ENCODE measurements around the gene DAB2IP.
"Not testable (repeated sequence)": the region's sequence is repeated elsewhere in the genome, so short reads cannot be mapped to it uniquely, and the experiment has no call there.

DAB2IP gene

DNA sequence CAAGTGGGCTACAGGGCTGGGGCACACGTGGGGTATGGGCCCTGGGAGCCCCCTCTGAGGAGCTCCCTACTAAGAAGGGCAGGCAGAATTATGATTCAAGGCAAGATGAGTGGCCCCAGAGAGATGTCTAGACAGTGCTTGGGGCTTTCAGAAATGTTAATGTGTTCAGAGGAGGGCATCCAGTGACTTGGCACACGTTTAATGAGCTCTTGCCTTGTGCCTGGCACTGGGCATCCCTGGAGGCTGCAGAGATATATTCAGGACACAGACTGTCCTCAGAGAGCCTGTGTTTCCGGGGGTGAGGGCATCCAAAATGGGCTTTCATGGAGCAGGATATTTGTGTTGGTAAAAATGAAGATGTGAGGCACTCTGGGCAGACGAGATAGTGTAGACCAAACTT is 25.4 kb upstream of the DAB2IP start:
- DNase-seq (ENCODE audit: low read depth): no peak

DNA sequence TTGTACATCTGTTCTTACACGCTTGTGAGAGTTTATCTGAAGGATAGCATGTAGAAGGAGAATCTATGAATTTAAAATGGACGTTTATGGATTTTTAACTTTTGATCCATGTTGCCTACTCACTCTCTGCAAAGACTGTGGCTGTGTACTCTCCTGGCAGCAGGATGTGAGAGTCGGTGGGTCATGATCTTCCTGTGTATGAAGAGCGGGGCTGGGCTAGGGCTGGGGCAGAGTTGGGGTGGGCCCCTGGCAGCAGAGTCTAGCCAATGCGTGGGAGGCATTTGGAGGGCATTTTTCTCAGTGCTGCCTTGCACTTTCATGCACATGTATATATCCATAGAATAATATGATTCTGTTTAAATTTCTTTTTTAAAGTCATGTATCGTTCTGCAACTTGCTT is 24.0 kb upstream of the DAB2IP start:
- no peak for DNase-seq (ENCODE audit: low read depth)

DNA sequence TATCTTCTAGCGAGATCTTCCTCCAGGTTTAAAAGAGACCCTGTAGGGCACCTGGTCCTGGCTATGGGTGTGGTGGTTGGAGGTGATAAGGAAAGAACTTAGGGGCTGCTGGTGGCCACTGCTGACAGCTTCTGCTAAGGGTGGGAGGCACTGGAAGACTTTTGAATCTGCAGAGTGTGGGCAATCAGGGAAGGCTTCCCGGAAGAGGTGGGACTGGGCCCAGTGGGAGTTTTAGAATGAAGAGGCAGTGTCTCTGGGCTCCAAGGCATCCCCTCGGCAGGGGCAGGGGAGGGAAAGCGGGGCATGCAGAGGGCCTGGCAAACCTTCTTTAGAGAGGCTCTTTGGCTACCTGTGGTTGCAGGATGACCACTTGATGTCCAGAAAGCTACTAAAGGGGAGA is 23.0 kb upstream of the DAB2IP start:
- DNase-seq (ENCODE audit: low read depth): no peak

DNA sequence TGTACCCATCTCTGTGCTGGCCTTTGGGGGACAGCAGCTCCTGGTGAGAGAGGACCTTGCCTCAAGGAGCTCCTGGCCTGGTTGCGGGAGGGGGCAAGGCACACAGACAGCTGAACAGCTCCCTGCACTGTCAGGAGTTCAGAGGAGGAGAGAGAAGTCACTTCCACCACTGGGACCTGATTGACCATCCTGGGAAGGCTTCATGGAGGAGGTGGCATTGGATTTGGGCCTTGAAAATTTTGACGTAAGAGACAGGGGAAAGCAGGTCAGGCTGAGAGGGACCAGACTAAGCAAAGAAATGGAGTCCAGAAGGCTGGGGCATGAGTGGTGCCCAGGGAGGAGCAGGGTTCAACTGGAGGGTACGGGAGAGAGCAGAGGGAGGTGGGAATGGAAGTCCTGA is 20.3 kb upstream of the DAB2IP start:
- DNase-seq (ENCODE audit: low read depth): no peak

DNA sequence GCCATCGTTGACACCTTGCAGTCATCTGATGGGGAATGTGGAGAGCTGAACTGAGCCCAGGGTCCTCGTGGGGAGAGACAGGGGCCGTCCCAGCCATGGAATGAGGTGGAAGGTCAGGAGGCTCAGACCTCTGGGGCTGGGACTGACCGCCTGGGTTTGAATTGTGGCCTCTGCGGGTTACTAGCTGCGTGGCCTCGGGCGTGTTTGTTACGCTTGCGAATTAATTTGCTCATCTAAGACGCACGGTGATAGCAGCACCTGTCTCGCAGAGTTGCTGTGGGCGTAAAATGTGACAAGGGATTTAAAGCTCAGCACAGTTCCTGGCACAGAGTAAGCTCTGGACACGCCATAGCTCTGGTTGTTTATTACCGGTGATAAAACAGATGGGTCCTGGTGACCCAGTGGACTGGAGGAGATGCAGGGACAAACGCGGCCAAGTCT is 19.4 kb upstream of the DAB2IP start:
- no peak for DNase-seq (ENCODE audit: low read depth)

DNA sequence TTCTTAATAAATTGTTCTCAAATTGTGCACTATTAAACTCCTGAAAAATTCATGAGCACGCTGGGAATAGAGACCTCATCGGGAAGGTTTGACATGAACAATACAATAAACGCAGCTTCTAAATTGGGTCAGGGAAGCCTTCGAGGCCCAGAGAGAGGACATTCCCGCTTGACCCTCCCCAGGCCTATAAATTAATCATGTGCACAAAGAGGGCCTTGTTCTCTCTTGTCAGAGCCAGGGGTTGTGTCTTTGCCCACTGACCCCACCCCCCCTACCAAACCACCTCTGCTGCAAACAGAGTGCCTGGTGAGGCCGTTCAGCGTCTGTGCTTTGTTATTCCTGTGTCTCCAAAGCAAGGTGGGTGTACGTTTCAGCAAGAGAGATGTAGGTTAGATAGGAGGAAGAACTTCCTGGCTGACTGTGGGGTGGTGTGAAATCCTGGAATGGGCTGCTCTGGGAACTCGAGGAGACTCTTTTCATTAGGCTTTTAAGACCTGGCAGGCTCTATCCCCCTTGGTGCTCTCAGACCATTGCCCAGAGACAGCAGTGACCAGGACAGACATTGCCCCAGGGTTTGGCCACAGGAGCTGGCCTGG is 18.2 kb upstream of the DAB2IP start:
- no peak for DNase-seq (ENCODE audit: low read depth)

DNA sequence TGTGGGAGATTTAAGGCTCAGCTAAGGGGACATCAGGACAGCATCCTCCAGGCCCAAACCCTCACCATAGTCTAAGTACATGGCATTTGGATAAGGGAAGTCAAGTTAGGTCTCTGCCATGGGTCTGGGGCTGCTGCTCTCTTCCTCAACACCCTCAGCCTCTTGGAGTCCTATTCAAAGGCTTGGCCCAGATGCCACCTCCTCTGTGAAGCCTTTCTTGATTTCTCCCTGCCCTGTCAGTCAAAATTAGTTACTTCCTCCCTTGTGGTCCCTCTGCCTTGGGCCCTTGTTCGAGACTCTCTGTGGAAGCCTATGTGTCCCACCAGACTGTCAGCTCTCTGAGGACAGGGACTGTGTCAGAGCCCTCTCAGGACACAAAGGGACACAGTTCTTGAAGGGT is 17.7 kb upstream of the DAB2IP start:
- DNase-seq (ENCODE audit: low read depth): no peak

DNA sequence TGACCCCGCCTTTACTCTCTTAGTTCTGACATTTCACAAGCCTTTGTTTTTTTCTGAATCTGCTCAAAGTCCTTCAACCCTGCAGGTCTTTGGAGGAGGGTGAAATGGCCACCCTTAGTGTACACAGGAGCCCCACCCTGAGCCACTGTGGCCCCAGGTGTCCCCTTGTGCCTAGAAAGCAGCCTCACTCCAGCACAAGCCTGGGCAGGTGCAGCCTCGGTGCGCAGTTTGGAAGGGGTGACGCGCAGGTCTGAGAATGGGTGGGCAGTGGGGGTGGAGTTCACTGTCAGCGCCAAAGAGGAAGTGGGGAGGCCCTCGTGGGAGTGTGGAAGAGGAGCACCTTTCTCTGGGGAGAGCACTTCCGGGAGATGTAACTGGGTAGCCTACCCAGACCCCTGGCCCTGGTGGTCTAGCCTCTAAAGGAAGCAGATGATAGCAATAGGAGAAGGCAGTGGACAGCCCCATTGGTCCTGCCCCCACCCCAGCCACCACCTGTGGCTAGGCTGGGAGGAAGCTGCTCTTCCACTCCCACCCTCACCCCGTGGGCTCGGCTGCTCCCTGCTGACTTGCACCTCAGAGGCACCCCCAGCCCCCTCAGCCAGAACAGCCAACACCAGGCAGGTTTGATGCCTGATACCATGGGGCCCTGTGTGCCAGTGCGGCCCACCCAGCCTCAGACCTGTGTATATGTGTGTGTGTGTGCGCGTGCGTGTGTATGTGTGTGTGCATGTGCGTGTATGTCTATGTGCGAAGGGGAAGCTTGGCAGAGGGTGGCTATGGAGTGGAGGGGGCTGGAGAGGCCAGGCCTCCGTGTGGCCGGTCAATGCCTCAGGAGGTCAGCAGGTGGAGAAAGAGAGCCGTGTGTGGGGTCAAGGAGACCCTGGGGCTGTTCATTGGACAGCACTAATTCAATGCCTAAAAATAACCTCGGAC is 16.8 kb upstream of the DAB2IP start:
- DNase-seq (ENCODE audit: low read depth): no peak

DNA sequence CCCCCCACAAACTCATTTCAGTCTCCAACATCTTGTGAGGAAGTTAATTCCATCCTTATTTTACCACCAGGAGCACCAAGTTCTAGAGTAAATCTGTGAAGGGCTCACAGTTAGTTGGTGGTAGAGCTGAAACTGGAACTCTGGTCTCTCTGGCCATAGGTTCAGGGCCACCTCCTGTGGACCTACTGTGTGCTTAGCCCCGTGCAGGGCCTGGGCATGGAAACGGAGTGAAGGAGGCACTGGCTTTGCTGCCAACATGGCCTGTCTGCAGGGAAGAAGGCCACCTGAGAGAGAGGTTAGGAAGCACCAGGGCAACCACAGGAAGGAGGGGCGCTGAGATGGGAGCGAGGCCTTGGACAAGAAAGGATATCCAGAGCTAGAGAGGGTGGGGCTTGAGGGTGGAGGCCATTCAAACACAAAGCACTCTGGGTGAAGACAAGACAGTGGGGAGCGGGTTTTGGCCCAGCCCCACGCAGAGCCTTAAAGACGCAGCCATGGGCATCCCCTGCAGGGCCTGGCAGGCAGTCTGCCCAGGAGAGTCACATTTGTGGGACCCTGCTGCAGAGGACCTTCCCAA is 16.0 kb upstream of the DAB2IP start:
- DNase-seq (ENCODE audit: low read depth): no peak

DNA sequence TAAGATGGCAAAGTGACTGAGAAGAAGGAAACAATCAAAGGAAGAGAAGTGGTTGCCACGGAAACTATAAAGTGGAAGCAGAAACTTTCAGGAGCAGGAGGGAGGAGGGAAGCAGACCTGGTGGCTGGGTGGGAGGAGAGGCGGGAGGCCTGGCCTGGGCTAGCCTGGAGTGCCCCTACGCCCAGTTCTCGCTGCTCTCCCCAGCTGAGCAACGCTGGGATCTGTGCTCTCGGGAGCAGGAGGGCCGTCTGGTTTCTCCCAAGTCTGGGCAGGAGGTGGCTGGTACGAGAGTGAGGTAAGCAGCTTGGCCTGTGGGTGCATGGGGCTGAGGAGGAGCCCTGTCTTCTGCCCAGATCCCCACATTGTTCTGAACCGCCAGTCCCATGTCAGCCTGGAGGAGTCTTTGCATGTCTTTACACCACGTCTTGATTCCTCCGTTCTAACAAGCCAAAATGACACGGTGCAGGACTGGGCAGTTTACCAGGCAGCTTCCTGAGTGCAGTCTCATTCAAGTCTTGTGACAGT is 15.0 kb upstream of the DAB2IP start:
- no peak for DNase-seq (ENCODE audit: low read depth)

DNA sequence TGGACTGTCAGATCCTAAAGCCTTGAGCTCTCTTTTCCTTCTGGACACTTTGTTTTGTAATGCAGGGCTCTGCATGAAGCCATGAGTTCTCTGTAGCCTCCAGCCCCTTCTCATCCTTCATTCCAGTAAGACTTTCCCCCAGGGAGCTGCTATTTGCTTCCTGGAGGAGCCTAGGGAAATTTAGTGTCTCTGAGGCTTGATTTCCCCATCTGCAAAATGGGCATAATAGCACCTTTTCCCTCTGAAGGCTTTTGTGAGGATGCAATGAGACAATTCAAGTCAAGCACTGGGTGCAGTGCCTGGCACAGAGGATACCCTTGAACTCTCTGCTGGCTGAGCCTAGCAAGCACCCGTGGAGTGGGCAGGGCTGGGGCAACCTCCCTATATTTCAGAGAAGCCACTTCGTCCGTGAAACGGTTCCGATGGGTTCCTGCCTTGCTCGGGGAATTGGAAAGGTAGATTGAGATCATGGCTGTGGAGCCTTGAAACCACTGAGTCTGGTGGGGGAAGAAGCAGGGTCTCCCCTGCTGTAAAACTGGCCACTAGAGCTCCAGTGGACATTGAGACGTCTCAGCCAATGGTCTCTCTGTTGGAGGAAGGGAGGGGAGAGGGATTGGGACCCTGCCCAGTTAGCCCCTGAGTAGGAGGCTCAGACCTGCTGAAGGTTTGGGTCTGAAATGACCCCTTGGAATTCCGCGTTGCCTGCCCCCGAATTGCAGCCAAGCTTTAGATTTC is 14.3 kb upstream of the DAB2IP start:
- no peak for DNase-seq (ENCODE audit: low read depth)

DNA sequence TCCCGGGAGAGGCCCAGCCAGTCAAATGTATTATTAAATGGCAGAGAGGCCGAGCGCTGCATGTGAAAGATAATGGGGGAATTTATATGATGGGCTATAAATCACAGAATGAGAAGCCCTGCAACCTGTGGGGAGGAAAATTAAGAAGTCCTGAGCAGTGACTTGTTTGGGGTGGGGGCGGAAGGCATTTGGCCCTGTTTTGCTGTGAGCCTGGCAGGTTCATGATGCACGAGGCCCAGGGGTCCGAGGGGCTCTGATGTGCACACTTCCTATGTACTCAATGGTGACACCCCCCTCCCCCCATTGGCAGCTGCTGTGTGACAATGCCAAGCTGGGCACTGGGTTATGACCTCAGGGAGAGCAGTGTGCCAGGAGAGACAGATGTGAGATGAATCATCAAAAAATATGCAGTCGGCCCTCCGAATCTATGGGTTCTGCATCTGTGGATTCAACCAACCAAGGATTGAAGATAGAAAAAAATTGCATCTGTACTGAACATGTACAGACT is 13.7 kb upstream of the DAB2IP start:
- DNase-seq (ENCODE audit: low read depth): no peak

DNA sequence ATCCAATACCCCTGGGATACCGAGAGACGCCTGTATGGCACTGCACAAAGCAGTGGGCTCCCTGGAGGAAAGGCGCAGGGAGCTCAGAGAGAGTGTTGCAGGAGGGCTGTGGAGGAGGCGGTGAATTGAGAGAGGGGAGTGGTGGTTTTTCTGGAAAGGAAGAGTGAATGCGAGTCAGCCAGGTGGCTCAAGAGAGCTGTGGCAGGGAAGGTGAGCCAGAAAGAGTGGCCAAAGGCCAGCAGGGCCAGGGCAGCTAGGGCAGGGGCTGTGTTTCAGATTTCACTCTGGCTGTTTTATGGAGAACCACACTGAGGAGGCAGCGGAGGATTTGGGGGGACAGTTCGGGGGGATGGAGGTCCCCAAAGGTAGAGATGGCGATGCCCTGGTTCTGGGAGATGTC is 13.0 kb upstream of the DAB2IP start:
- no peak for DNase-seq (ENCODE audit: low read depth)

DNA sequence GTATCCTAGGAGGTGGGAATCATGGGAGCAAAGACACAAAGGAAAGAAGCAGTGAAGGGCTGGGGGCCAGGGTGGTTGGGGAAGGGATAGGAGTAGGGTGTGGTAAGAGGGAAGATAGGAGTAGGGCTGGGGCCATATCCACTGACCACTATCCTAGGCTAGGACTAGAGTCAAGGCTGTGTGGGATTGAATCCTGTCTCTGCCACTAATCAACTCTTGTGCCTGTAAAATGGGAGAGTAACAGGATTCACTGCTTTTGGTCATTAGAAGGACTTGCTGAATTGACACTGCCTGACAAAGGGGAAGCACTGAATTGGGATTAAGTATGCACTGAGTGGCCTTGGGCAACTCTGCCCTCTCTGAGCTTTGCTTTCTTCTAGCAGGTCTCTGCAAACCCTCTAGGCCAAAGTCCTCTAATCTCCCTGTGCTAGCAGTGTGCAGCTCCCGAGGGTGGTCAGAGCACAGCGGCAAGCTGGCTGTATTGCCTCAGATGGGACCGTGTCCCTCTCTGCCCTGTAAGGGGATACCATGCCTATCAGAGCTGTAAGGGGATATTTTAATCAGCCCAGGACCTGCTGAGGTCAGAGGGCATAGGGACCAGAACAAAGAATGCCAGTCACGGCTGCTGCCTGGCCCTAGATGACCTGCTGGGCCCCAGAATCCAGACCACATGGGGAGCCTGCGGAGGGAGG is 12.4 kb upstream of the DAB2IP start:
- no peak for DNase-seq (ENCODE audit: low read depth)

DNA sequence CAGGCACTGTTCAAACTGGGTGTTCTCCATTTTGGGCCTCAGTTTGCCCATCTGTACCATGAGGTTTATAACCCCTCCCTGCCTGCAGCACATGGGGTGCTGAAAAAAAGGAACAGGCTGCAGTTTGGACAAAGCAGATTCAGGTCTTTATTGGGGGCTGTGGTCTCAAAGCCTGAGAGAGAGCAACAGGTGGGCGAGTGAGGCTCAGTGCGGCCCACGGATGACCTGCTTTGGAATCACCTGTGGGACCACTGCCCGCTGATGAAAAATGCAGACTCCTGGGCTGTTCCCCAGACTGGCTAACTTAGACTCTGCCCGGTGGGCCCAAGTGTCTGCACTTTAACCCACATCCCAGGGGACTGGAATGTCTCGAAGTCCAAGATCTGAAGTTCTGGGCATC is 11.8 kb upstream of the DAB2IP start:
- DNase-seq (ENCODE audit: low read depth): no peak

DNA sequence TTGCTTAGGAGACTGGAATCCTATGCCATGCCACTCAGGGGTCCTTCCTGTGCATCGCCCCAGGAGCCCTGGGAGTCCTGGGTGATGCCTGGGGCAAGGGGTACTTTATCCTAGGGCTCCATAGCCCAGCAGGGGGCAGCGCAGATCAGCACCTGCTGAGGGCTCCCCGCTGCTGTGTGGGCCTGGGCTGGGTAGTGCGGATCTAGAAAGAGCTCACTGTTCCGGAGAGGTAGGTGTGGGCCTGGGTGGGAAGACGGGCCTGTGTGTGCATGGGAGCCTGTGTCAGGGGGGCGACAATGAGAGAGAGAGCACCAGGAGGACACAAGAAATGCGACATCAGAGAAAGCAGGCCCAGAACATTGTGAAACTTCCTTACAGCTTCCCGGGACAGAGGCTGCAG is 11.4 kb upstream of the DAB2IP start:
- DNase-seq (ENCODE audit: low read depth): no peak

DNA sequence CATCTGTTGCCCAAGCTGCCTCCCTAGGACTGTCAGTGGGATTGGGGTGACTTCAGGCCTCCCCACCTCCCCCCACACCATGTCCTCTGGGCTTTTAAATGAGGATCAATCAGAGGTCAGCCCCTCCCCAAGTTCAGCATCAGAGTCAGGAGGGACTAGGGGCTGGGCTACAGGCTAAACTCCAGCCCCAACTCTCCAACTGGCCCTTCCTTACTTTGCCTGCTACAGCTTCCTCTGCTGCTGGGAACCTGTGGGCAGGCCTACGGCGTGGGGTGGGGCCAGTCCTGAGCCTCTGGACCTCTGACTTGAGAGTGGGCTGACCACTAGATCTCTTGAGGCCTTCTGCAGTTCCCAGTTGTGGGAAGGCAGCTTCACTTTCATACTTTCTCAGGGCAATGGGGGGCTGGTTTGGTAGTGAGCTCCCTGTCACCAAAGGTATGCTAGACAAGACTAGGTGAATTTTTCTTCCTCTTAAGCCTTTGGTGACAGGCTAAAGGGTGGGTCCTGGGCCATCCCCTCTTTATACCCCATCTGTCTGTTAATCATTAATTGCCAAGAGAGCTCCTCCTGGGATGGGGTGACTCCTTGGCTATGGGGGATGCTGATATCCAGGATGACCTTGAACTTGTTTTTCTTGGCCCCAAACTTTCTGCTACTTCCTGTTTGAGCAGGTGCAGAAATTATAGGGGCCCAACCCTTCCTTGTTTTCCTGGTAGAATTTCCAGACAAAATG is 10.8 kb upstream of the DAB2IP start:
- DNase-seq (ENCODE audit: low read depth): no peak

DNA sequence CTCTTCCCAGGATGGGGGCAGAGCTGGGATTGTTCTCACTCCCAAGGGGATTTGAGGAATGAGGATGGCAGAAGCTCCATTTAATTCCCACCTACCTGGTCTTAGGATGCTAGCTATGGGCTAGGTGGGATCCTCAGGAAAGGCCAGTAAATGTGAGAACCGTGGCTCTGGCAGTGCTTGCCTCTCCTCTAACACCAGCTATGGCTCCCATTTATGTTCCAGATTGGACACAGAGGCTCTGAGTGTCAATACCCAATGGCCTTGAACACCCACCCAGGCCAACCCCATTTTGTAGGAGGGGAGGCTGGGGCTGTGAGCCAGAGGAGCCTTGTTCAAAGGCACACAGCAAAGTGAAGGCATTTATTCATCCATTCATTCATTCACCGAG is 10.2 kb upstream of the DAB2IP start:
- no peak for DNase-seq (ENCODE audit: low read depth)

DNA sequence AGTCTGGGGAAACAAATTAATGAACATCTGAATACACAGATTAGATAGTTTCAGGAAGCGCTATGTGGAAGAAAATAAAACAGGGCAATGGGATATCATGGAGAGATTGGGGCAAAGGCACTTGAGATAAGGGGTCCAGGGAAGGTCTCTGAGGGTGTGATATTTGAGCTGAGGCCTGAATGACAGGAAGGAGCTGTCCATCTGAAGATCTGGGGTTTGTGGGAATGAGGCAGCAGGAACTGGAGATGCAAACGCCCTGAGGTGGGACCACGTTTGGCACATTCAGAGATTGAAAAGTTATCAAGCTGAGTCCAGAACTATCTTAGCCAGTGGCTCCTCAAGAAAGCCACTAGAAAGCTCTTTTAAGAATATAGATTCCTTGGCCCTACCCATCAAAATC is 8.7 kb upstream of the DAB2IP start:
- no peak for DNase-seq (ENCODE audit: low read depth)

DNA sequence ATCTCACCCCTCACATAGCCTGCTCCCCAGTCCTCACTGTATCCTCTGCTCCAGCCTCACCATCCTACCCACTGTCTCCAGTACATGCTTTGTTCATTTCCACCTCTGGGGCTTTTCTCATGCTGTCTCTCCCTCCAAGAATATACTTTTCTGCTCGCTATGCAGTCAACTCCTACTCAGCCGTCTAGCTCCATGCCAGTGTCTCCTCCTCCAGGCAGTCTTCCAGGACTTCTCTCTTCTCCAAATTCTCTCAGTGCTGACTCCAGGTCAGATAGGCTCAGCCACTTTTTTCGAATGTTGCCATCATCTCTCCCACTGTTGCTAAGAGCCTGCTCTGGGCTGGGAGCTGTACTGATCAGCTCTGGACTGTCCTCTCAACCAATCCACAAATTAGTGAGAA is 8.0 kb upstream of the DAB2IP start:
- DNase-seq (ENCODE audit: low read depth): no peak

DNA sequence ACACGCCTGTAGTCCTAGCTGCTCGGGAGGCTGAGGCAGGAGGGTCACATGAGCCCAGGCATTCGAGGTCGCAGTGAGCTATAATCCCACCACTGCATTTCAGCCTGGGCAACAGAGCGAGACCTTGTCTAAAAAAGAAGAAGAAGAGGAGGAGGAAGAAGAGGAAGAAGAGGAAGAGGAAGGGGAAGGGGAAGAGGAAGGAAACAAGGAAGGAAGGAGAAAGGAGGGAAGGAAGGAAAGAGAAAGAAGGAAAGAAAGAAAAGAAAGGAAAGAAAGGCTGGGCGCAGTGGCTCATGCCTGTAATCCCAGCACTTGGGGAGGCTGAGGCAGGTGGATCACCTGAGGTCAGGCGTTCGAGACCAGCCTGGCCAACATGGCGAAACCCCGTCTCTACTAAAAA is 7.4 kb upstream of the DAB2IP start:
- not testable (repeated sequence) for DNase-seq (ENCODE audit: low read depth)
